NCI-H146 (cell line): ENCODE measurements around the gene SPEM1.
"Not testable (repeated sequence)": the region's sequence is repeated elsewhere in the genome, so short reads cannot be mapped to it uniquely, and the experiment has no call there.

Experiments
- DNase-seq: peaks from one replicate; lab custom pipeline; 2025; lab: John Stamatoyannopoulos, UW

SPEM1 gene

GRCh38 chr17:7468804-7469389, 48.8 kb downstream of the SPEM1 start:
- DNase-seq = no peak

GRCh38 chr17:7469843-7470242, 49.7 kb downstream of the SPEM1 start:
- not testable (repeated sequence) for DNase-seq

- DNase-seq = not testable (repeated sequence)
Measured at GRCh38 chr17:7470457-7470973, 50.4 kb downstream of the SPEM1 start.
